HG03469 (cell line): ENCODE results near the gene PTPRM.

Experiments
- ATAC-seq: cut with Tn5 transposase; IDR thresholded peaks from one replicate; pipeline ENCODE4 v1.9.1; 2021; ENCODE audit warnings: mild to moderate bottlenecking, moderate library complexity, moderate number of reproducible peaks; ENCODE audit not compliant: unreplicated experiment

Gene PTPRM

DNA sequence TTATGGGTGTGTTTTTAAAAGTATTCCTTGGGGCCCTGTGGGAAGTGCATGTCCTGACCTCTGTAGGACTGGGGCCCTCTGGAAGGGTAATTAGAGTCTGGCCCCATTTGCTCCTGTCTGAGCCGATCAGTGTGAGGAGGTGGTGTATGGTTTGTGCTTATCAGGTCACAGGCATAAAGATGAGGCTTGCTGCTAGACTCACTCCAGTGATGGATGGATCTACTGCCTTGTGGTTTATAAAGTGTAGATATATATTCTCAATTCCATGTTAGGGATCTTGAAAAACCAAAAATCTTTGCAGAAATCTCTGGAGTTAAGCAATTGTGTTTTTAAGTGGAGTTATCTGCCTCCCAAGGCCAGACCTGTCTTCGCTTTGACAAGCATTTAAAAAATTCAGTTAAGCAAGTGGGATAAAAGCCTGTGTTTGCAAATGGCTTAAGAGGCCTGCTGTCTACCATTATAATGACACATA lies 182.4 kb downstream of the PTPRM start:
- no peak for ATAC-seq

- ATAC-seq, result no peak
Observed at GRCh38 chr18:7750095-7750663, 183.1 kb downstream of the PTPRM start.

DNA sequence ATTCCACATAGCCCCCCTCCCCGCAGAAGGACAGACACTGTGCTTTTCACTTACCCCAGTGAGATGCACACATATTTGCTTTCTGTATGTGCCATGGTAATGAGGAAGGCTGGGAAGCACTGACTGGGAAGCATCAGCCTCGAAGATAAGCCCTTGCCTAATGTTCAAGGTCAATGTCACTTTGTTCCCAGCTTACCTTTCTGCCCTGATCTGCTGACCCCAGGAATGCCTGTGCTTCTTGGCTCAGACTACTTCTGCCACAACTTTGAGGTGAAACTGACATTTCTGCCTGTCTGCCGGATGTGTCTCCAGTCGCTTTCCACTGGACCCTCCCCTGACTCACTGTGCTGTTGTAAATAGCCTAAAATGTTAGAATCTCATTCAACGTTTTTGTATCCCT lies 183.8 kb downstream of the PTPRM start:
- ATAC-seq, result no peak

DNA sequence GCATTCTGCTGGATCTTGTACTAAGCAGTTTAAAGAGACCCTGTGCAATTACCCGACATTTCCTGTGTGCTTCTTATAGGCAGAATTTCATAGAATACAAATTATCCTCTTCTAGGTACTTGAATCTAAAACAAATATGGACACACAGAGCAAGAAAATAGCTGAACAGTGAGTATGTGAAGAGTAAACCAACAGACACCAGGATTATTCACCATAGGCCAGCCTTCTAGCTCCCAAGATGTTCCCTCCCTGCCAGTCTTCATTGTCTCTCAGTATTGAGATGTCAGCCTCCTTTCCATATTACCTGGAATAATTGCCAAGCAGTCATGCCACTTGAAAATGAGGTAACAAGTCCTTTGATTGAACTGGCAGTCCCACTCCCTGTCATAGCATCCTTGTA lies 187.1 kb downstream of the PTPRM start:
- no peak for ATAC-seq

DNA sequence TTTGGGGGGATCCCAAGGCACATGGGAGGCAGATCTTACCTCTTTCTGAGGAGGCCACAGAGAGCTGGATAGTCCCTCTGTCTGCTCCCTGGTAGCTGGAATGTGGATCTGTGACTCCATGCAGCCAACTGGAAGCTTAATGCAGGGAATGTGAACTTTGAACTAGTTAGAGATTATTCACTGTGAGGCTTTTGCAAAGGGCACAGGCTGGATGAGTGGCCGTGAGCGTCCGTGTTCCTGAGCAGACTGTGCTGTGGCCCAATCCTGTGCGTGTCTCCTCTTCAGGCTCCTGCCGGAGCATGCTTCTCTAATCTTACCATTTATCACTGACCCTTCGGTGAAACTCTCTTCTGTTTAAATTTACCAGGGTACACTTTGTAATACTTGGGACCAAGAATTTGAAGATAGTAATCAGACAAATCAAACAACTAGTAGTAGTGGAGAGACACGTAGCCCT lies 187.6 kb downstream of the PTPRM start:
- ATAC-seq, result no peak

DNA sequence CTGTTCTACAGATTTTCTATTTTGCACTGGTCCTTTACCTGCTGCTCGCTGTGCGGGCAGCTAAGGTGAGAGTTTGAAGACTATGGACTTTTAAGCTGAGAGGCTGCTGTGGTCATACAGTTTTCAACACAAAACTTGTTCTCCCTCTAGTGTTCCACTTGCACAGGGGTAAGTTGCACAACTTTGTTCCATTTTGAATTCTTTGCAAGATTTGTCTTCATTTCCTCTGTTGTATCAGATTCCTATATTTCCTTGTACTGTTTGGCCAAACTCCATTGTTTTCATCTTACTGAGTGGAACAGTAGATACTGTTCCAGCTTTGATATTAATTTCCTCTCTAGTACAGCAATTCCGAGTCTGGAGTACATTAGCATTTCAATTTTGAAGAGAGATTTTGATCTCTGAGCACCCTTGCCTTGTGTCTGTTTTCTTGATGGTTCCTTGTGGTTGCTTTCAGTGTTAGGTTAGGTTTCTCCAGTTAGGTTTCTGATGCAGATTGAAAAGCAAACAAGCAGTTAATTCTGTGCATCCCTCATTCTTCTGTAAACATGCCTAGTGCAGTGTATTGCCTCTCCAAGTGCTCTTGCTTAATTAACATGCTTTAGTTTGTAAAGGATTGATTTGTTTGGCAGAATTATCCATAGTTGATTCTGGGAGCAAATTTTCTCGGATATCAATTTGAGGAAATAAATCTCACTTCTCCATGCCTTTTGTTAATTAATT lies 188.8 kb downstream of the PTPRM start:
- ATAC-seq, result no peak

GRCh38 chr18:7757175-7757574 lies 190.1 kb downstream of the PTPRM start:
- no peak for ATAC-seq

DNA sequence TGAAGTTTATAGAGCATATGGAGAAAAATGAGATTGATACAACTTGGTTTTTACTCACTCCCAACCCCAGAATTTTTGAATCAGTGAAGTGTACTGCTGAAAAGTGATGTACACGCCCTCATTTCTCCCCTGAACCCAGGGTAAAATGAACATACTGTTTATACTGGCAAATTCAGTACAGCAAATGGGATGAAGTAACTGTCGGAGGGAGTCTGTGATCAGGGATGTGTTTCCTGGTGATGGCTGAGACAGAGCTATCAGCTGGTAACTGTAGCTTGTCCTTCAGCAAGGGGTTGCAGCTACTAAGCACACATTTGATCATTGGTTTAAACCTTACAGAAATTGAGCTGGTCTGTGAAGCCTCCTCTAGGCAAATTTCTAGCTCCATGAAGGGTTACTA lies 191.6 kb downstream of the PTPRM start:
- ATAC-seq, result no peak

DNA sequence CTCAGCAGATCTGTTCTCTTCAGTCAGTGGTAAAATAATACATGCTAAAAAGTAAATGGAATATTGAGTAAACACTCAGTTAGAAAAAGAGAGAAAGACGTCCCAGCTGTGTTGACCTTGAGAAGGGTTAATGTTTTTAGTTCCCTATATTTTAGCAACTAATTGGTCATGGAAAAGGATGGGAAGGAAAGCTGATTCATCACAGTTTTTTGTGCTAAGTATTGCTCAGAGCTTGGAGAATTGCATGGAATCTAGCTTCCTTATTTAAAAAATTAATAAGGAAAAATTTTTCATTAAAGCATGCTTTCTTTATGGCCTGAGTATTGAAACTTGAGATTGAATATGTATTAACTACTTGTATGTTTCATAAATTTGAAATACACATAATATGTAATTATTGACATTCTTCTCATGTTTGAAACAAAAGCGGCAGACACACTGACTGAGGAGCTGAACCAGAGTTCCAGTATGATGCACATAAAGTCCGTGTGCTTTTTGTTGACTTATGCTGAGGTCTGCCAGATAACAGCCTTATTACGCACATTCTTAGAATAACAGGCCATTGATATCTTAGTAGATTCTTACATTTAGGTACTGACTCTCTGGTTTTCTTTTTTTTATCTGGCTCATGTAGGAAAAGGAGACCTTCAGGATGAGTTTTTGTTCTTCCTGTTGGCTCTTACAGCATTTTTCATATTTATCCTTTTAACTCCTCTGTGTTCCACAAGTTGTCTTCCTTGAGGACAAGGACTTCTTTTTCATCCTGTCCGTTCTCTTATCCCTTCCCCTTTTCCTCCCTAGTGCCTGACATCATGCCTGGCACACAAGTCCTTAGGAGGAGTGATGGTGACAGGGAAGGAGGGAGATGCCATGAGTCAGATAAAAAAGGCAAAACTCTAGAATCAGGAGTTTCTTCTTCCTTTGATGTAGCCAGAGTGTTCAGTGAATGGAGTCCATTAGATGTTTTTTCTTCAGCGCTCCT lies 194.1 kb downstream of the PTPRM start:
- ATAC-seq, result no peak

- no peak for ATAC-seq
Observed at GRCh38 chr18:7764405-7764804, 197.3 kb downstream of the PTPRM start.

DNA sequence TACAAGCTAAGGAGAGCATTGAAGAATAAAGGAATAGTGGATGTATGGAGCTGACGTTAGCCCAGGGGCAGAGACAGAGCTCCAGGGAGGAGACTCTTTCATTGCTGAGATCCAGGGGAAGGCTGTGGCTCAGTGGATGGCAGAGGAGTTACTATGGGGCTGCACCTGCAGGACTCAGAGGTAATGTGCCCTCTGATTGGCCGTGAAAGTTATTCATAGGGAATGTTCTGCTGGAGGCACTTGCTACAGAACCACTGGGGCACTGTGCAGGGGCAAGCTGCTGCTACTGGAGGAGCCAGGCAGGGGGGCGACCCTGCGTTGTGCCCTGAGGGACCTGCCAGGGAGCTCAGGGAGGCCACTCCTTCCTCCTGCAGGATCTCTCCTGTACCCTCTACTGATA lies 199.2 kb downstream of the PTPRM start:
- ATAC-seq, result no peak

- ATAC-seq, result no peak
Observed at GRCh38 chr18:7766817-7767216, 199.7 kb downstream of the PTPRM start.

DNA sequence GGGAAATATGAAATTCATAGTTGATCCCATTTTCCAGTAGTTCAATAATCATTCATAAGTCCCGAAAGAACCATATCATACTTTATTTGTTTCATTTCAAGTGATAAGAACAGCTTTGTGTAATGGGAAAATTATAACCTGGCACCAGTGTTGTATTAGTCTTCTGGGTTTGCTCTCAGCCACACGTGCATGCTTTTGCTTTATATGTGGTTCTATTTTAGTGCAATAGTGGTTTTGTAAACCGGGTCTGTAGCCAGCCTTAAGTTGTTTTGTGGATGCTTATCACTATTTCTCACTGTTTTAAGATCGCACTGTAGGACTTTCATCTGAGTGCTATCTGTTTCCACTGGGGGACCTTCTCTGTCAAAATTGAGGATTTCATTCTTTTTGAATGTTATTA lies 203.8 kb downstream of the PTPRM start:
- ATAC-seq, result no peak

DNA sequence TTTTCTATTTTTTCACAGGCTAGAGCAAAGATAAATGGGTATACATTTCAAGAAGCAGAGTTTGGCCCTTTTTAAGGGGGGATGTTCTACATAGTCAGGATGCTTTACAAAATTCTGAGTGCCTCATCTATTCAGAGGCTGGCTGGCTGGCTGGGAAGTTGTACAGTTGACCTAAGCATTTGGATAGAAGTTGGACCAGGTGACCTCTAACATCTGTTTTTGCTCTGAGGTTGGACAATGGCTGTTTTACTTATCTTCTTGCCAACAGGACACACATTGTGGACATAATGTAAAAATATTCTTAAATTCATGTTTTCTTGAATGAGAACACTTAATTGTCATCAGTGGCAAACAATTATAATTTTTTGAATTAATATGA lies 205.4 kb downstream of the PTPRM start:
- ATAC-seq, result no peak

DNA sequence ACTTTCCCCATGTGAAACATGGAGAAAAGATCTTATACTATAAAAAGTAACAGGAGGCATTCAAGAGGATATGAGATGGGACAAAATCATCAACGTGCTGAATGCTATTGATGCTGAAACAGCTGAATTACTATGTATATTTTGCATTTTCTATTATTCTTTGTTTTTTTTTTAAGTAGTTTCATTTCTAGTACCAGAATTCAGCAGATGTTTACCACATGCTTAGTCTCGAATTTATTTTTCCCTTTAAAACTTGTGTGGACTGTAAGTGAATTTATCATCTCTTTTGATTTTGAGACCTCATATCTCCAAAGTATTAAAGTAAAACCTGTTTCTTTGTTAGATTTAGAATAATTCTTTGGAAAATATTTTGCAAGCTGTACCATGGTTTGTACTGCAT lies 205.8 kb downstream of the PTPRM start:
- no peak for ATAC-seq

GRCh38 chr18:7775128-7775527 lies 208.0 kb downstream of the PTPRM start:
- ATAC-seq, result no peak

DNA sequence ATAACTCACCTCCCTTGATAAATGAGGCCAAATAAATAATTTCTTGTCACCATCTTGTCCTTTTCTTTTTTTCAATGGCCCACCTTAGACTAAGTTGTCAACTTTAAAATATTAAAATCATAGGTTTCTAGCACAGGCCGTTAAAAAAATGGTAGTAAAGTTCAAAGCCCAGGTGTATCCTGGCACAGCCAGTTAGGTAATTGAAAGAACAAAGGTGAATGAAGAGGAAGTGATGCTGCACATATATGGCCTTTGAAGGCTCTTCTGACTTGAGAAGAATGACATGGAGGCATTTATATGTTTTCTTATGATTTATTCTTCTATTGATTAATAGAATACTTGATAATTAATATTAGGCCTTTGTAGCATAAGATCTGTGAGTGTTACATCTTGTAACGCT lies 208.7 kb downstream of the PTPRM start:
- ATAC-seq, result no peak

GRCh38 chr18:7778181-7778580 lies 211.1 kb downstream of the PTPRM start:
- no peak for ATAC-seq

DNA sequence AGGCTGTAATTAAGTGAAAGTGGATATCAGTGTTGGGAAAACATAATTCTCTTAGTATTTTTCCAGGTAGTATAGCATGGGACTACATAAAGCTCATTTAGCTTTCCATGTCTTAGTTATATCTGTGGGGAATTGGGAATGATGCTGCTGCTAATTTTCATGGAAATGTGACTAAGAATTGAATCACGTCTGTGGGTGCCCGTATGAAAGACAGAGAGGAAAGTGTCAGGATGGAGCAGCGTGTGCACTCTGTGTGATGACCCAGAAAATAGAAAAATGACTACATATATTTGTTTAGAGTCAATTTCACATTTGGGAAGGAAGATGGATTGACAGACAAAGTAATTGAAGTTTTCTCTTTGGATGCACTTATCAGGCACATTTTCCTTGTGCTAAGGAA lies 212.1 kb downstream of the PTPRM start:
- ATAC-seq, result no peak

- ATAC-seq, result no peak
Observed at GRCh38 chr18:7784171-7784570, 217.1 kb downstream of the PTPRM start.

- no peak for ATAC-seq
Observed at GRCh38 chr18:7786569-7786968, 219.5 kb downstream of the PTPRM start.

DNA sequence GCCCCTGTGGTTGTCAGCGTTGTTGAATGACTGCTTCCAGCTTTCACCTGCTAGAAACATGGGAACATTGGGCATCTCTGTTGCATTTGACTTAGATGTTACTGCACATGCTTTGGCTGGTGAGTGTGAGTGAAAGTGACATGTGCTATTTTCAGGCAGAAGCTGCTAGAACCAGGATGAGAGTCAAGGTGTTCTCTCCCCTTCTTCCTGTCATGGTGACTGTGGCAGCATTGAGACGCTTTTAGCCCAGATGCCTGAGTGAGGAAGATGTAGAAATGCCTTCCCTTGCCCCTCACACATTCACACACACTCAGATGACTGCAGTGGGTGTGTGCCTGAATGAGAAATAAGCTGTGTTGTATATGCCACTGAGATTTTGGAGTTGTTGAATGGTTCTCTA lies 220.2 kb downstream of the PTPRM start:
- ATAC-seq, result no peak
